ENCODE measurements around the gene CCDC146.

- no peak for TF ChIP-seq CTCF (IDR thresholded peaks at IDR 0.05)
- no peak for TF ChIP-seq POLR2A (IDR thresholded peaks at IDR 0.05)
Observed at GRCh38 chr7:77181734-77182133, 59.3 kb downstream of the CCDC146 start.

Data from right lobe of liver (tissue), 4 donors.